Chondrocyte (in vitro differentiated cells): ENCODE data around the gene DGUOK. TPM values are rescaled to one million over a fixed set of nuclear protein-coding genes. Genes with fewer than 3 reads are reported as not detected.

Source experiments
- DNase-seq: peaks from one replicate; pipeline ENCODE4 v3.0.0; 2021; ENCODE audit warnings: mixed read lengths, low spot score
- H3K27ac Mint-ChIP-seq: one replicate; pipeline ENCODE4 v1.8.0; 2021; ENCODE audit warnings: mild to moderate bottlenecking, moderate library complexity, mixed read lengths; ENCODE audit not compliant: unreplicated experiment
- H3K27me3 Mint-ChIP-seq: 2 replicates; pipeline ENCODE4 v1.8.0; 2021; ENCODE audit warnings: low read depth, mixed read lengths
- H3K36me3 Mint-ChIP-seq: 2 replicates; pipeline ENCODE4 v1.8.0; 2021; ENCODE audit warnings: low read depth, mixed read lengths
- H3K4me1 Mint-ChIP-seq: 2 replicates; pipeline ENCODE4 v1.8.0; 2021; ENCODE audit warnings: low read depth, mild to moderate bottlenecking, mixed read lengths
- H3K4me3 Mint-ChIP-seq: one replicate; pipeline ENCODE4 v1.8.0; 2021; ENCODE audit warnings: mild to moderate bottlenecking, moderate library complexity, mixed read lengths; ENCODE audit not compliant: unreplicated experiment
- H3K9me3 Mint-ChIP-seq: 2 replicates; pipeline ENCODE4 v1.8.0; 2021; ENCODE audit warnings: low read depth, mixed read lengths
- CTCF ChIP-seq: fragments of 200-600 bp; sonication (generic); IDR thresholded peaks from 2 replicates; pipeline ENCODE4 v1.5.0; 2021; ENCODE audit warnings: antibody characterized with exemption, mild to moderate bottlenecking, moderate library complexity
- total RNA-seq: library from RNA; stranded (reverse); gene quantifications from 3 replicates; pipeline ENCODE4 v1.2.1, GENCODE V29; 2021

The DGUOK gene
- total RNA-seq, 1 donor from 2014 or later: 60.8 TPM

GRCh38 chr2:73897240-73897583, 29.5 kb upstream of the DGUOK start:
- Mint-ChIP-seq H3K27me3 (no peaks in the 10 kb centered on the region), H3K4me1 (peaks cover 90% of the 10 kb centered on the region), H3K9me3 (no peaks in the 10 kb centered on the region), H3K36me3 (peaks cover 31% of the 10 kb centered on the region), H3K4me3 (peak overlapping the region; percentile 93), H3K27ac (peak overlapping the region; percentile 95)
- DNase-seq: no peak
- no peak for TF ChIP-seq CTCF

GRCh38 chr2:73897934-73898333, 28.7 kb upstream of the DGUOK start:
- no peaks in the 10 kb centered on the region for H3K27me3 Mint-ChIP-seq
- peaks cover 90% of the 10 kb centered on the region for H3K4me1 Mint-ChIP-seq
- no peak for TF ChIP-seq CTCF
- H3K36me3 Mint-ChIP-seq: peaks cover 38% of the 10 kb centered on the region
- H3K4me3 Mint-ChIP-seq: peak overlapping the region; percentile 93
- H3K27ac Mint-ChIP-seq: peak overlapping the region; percentile 95
- no peak for DNase-seq
- no peaks in the 10 kb centered on the region for H3K9me3 Mint-ChIP-seq

- Mint-ChIP-seq H3K27me3 (no peaks in the 10 kb centered on the region), H3K9me3 (no peaks in the 10 kb centered on the region), H3K4me1 (peaks cover 73% of the 10 kb centered on the region), H3K36me3 (peaks cover 35% of the 10 kb centered on the region), H3K27ac (peak overlapping the region; percentile 74), H3K4me3 (peak overlapping the region; percentile 33)
- no peak for TF ChIP-seq CTCF
- DNase-seq: no peak
Measured at GRCh38 chr2:73899801-73900336, 26.8 kb upstream of the DGUOK start.

GRCh38 chr2:73901143-73901542, 25.5 kb upstream of the DGUOK start:
- no peak for TF ChIP-seq CTCF
- peaks cover 60% of the 10 kb centered on the region for H3K4me1 Mint-ChIP-seq
- no peak for DNase-seq

GRCh38 chr2:73902284-73902683, 24.4 kb upstream of the DGUOK start:
- Mint-ChIP-seq H3K36me3 (peaks cover 34% of the 10 kb centered on the region), H3K27ac (peak overlapping the region; percentile 63), H3K4me1 (peaks cover 53% of the 10 kb centered on the region), H3K27me3 (no peaks in the 10 kb centered on the region), H3K9me3 (no peaks in the 10 kb centered on the region), H3K4me3 (no peak overlapping the region)
- no peak for TF ChIP-seq CTCF
- no peak for DNase-seq

More at GRCh38 chr2:73901143-73901542, 25.5 kb upstream of the DGUOK start:
- H3K36me3 Mint-ChIP-seq: peaks cover 35% of the 10 kb centered on the region
- no peaks in the 10 kb centered on the region for H3K27me3 Mint-ChIP-seq
- H3K9me3 Mint-ChIP-seq: no peaks in the 10 kb centered on the region
- peak overlapping the region; percentile 23 for H3K27ac Mint-ChIP-seq
- H3K4me3 Mint-ChIP-seq: no peak overlapping the region
